Superior temporal gyrus (tissue), 1 donor: ENCODE results near the gene SDR9C7.
"Not testable (repeated sequence)": the region's sequence is repeated elsewhere in the genome, so short reads cannot be mapped to it uniquely, and the experiment has no call there.

Source experiments
- DNase-seq: peaks from one replicate; pipeline ENCODE4 v3.0.0-alpha.2; 2016; ENCODE audit errors: extremely low spot score

Gene SDR9C7

DNA sequence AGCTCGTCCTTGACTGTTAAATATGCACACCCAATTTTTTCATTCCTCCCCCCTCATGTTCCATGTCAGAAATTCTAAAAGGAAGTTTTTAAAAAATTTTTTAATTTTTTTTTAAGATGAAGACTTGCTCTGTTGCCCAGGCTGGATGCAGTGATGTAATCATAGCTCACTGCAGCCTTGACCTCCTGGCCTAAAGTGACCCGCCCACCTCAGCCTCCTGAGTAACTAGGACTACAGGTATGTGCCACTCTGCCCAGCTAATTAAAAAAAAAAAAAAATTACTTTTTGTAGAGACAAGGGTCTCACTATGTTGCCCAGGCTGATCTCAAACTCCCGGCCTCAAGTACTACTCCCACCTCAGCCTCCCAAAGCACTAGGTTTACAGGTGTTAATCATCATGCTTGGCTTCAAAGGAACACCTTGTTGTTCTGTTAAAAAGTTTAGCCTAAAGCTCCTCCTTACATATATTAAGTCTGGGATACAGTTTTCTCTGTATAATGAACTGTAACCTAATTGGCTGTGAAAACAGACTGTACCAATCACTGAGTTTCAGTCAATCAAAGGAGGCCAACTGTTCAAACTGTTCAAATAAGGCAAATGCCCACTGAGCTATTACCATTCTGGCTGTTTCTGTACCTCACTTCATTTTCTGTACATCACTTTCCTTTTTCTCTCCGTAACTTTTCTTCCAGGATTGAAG, 17.8 kb downstream of the SDR9C7 start:
- DNase-seq, result no peak

DNA sequence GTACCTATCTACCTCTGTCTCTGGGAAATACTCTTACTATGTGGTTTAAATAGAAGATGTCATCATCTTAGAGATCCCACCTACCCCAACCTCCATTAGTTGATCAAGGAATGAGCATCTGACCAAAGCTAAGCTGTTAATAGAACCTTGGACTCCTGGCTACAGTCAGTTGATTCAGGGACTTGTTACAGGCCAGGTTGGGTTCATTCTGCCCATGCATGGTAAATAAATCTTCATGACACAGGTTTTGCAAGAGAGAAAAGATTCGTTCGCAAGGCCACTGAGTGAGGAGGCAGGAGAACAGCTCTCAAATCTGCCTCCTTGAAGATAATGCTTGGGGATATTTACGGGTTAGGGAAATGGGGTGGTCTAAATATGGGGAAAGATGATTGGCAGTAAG, 19.5 kb downstream of the SDR9C7 start:
- DNase-seq, result no peak

DNA sequence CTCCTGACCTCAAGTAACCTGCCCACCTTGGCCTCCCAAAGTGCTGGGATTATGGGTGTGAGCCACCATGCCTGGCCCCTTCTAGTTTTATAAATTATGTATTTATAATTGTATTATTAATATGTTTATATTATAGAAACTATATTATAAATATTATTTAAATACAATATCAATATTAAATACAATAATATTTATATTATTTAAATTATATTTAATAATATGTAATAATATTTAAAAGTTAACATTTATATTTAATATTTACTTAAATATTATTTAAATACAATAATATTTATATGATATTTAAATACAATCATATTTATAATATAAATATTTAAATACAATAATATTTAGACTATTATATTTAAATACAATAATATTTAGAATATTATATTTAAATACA, 20.0 kb downstream of the SDR9C7 start:
- no peak for DNase-seq

GRCh38 chr12:56909403-56909802, 24.8 kb downstream of the SDR9C7 start:
- DNase-seq, result not testable (repeated sequence)

DNA sequence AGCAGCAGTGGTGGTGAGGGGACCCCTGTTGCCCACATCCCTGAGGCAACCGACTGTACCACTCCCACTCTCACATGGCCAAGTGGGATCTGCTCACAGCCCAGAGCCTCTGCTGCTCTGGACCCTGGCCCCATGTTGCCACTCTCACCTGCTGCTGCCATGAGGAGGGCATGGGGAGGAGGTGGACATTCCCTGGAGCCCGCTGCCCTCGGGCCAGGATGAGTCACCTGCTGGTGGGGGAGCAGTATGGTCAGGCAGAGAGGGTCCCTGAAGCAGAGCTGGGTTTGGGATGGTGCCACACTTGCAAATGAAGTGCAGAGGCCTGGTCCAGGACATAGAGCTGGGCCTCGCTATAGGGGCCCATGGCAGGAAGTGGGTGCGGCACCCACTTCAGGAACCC, 26.1 kb downstream of the SDR9C7 start:
- DNase-seq, result no peak

GRCh38 chr12:56905852-56906251, 28.4 kb downstream of the SDR9C7 start:
- DNase-seq, result no peak

- no peak for DNase-seq
These were observed 30.8 kb downstream of the SDR9C7 start for GRCh38 chr12:56903374-56903773.

DNA sequence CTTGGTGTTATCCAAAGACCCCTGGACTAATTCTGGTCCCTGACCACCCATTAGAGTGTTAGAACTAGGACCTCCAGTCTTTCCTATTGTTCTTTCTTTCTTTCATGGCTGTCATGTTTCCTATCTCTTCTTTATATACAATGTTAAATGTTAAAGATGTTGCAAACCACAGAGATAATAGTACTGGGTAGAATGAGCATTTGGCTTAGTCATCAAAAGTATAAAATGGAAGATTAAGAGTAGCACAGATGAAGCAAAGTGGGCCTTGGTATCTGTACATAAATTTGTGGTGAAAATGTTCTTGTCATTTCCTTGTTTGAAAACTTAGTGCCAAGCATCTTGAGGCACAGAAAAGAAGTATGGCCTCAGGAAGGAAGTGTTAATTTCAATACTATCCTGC, 32.9 kb downstream of the SDR9C7 start:
- DNase-seq, result not testable (repeated sequence)

- no peak for DNase-seq
These were observed 33.6 kb downstream of the SDR9C7 start for GRCh38 chr12:56900583-56900982.

GRCh38 chr12:56898938-56899337, 35.3 kb downstream of the SDR9C7 start:
- no peak for DNase-seq

DNA sequence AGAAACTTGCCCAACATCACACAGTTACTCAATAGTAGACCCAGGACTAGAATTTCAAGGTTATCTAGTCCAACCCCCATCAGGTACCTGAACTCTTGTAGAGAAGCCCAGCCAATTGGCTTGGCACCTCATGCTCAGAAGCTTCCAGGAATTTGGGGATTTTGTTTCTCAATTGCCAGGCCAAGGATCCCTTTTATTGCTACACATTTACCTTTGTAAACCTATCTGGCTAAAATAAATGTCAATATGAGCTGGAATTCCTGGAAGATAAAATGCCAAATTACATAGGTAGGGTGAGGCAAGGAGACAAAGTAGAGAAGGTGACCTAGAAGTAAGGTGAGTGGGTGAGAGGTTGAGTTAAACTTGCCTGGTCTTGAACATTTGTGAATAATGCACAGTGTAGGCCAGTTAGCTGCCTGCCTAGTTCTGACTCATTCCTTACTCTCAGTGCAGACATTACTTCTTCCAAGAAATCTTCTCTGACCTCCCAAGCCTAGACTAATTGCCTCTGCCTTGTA, 36.3 kb downstream of the SDR9C7 start:
- no peak for DNase-seq

DNA sequence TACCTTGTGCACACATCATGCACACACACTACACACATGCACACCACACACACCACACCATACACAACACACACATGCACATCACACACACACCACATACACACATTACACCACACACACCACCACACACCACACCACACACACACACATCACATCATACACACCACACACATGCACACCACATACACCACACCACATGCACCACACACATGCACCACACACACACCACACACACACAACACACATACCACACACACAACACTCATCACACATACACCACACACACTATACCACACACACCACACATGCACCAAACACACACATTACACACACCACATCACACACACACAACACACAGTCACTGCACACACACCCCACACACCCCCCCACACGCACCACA, 38.1 kb downstream of the SDR9C7 start:
- no peak for DNase-seq

DNA sequence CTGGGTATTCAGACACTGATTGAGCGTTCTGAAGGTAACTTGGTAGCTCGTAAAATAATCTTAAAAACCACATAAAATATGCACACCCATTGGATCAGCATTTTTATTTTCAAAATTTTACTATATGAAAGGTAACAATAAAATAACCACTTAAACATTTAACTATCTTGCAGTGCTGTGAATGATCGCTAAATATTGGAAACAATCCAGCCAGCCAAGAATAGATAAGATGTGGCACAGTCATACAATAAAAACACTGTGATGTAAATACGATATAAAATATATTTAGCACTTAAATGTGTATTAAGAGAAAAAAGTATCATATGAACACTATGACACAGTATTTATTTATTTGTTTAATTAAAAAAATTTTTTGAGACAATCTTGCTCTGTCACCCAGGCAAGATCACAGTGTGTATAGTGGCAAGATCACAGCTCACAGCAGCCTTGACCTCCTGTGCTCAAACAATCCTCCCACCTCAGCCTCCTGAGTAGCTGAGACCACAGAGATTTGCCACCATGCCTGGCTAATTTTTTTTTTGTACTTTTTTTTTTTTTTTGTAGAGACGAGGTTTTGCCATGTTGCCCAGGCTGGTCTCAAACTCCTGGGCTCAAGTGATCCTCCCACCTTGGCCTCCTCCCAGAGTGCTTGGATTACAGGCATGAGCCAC, 39.4 kb downstream of the SDR9C7 start:
- DNase-seq, result no peak

- DNase-seq, result not testable (repeated sequence)
These were observed 42.3 kb downstream of the SDR9C7 start for GRCh38 chr12:56891885-56892284.

GRCh38 chr12:56886319-56886718, 47.9 kb downstream of the SDR9C7 start:
- no peak for DNase-seq

- DNase-seq, result no peak
These were observed 48.9 kb downstream of the SDR9C7 start for GRCh38 chr12:56885316-56885715.

- no peak for DNase-seq
These were observed 49.8 kb downstream of the SDR9C7 start for GRCh38 chr12:56884421-56884820.

DNA sequence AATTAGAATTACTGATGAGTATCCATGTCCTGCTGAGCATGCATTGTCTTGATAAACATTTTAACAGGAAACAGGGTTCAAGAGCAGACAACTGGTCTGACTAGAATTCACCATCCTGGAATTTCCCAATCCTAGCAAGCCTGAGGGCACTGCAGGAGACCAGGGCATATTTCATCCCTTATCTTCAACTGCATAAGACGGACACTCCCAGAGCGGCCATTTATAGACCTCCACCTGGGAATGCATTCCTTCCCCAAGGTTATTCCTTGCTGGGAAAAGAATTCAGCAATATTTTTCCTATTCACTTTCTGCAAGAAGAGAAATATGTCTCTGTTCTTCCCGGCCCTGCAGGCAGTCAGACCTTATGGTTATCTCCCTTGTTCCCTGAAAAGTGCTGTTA, 51.8 kb downstream of the SDR9C7 start:
- not testable (repeated sequence) for DNase-seq

DNA sequence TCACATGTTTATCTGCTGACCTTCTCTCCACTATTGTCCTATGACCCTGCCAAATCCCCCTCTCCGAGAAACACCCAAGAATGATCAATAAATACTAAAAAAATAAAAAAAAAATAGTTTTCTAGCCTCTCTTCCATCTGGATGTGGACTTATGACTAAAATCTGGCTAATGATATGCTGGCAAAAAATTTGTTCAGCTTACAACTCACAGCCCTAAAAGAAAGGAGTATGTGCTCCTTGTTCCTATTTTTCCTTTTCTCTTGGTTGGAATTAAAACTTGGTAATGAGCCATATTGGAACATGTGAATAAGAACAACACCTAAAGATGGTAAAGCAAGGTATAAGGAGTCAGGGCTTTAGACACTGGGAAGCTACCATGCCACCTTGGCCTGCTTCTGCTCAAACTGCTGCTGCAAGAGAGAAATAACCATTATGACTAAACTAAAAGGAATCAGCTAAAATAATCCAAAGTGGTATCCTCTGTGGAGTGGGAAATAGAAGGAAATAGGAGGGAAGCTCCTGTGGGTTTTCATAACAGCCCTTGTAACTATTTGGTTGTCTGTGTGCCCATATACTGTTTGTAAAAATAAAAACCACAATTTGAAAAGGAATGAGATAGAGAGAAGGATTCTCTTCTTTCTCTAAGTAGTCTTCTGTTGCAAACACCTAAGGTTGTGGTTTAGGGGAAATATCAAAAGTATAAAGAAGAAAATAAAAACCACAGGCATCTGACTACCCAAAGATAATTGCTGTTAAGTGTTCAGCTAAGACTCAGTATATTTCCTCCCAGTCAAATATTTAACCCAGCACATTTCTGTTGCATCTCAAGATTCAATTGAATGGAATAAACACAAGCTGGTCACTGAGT, 53.8 kb downstream of the SDR9C7 start:
- no peak for DNase-seq

DNA sequence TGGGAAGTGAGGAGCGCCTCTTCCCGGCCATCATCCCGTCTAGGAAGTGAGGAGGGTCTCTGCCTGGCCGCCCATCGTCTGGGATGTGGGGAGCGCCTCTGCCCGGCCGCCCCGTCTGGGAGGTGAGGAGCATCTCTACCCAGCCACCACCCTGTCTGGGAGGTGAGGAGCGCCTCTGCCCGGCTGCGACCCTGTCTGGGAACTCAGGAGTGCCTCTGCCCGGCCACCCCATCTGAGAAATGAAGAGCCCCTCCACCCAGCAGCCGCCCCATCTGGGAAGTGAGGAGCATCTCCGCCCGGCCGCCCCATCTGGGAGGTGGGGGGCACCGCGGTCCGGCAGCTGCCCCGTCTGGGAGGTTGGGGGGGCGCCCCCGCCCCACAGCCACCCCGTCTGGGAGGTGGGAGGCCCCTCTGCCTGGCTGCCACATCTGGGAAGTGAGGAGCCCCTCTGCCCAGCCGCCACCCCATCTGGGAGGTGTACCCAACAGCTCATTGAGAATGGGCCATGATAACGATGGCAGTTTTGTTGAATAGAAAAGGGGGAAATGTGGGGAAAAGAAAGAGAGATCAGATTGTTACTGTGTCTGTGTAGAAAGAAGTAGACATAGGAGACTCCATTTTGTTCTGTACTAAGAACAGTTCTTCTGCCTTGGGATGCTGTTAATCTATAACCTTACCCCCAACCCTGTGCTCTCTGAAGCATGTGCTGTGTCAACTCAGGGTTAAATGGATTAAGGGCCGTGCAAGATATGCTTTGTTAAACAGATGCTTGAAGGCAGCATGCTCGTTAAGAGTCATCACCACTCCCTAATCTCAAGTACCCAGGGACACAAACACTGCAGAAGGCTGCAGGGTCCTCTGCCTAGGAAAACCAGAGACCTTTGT, 54.7 kb downstream of the SDR9C7 start:
- DNase-seq, result not testable (repeated sequence)

GRCh38 chr12:56878010-56878339, 56.2 kb downstream of the SDR9C7 start:
- no peak for DNase-seq
